GM21786 (cell line): Measurements from ENCODE around the gene BTBD16.

Experiments used
- ATAC-seq: cut with Tn5 transposase; IDR thresholded peaks from one replicate; pipeline ENCODE4 v1.9.1; 2021; ENCODE audit not compliant: unreplicated experiment

BTBD16 gene

DNA sequence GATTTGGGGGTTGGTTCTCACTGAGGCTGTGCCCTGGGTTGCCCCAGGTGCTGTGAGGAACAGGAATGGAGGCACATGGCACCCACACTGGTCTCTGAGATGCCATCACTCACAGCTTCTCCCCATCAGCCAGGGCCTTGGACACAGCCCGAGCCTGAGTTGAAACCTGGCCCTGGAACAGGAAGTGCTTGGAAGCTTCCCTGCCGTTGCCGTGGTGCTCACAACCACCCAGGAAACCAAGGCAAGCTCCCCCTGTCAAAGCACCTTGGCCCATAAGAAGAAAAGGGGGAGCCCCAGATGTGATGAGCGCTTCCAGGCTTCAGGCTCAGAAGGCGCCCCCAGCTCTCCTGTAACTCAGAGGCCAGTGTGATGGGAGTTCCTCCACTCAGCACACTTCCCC is at the start of gene BTBD16:
BTBD16 (plus strand) TSS at position 221 of the 400 bp plus-strand sequence. CDS start 3,786 bp downstream, outside the sequence.
- no peak for ATAC-seq

- no peak for ATAC-seq
Observed at GRCh38 chr10:122221958-122222357, 49.1 kb upstream of the BTBD16 start.

- no peak for ATAC-seq
Observed at GRCh38 chr10:122222638-122223037, 48.5 kb upstream of the BTBD16 start.

GRCh38 chr10:122224159-122224558 is 46.9 kb upstream of the BTBD16 start:
- ATAC-seq, result no peak

DNA sequence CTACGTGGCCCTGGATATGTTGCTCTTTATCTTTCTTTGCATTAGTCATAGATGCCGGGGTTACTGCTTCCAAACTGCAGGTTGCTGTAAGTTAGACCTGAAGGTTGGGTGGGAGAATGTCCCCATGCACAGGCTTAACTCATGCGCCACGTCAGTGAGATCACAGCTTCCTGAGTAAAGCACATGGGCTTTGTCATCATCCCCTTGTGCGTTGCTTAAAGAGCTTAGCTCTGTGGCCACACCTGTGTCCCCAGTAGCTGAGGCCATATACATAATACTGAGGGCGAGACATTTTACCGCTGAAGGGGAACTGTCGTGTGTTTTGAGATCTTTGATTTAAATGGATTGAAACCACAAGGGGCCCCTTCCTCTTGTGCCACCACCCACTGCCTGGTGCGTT is 45.8 kb upstream of the BTBD16 start:
- no peak for ATAC-seq

DNA sequence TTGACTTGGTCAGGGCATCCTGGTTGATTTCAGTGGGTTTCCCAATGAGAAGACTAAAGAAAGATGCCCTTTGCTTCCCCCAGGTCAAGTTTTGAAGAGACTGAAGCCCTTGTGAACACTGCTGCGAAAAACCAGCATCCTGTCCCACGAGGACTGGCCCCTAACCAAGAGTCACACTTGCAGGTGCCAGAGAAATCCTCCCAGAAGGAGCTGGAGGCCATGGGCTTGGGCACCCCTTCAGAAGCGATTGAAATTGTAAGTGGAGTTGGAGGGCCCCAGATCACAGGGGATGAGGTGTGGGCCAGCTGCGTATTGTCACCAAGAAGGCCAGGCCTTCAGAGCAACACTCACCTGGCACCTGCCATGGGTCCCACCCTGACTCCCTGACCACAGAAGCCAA is 43.3 kb upstream of the BTBD16 start:
- ATAC-seq, result no peak

GRCh38 chr10:122229666-122230065 is 41.4 kb upstream of the BTBD16 start:
- ATAC-seq, result no peak

DNA sequence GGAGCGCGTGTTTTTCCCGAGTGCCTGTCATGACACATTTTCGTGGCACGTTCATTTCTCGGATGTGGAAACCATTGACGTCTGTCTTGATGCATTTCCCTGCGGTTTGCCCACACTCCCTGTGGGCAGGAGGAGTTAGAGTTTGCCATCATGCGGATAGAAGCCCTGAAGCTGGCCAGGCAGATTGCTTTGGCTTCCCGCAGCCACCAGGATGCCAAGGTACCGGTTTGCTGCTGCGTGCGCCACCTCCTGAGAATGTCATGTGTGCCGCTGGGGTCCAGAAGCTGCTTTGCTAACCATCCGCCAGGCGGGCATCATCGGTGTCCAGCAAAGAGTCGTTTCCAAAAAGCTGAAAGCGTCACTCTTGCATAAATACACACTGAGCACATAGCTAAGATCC is 40.9 kb upstream of the BTBD16 start:
- ATAC-seq, result no peak

DNA sequence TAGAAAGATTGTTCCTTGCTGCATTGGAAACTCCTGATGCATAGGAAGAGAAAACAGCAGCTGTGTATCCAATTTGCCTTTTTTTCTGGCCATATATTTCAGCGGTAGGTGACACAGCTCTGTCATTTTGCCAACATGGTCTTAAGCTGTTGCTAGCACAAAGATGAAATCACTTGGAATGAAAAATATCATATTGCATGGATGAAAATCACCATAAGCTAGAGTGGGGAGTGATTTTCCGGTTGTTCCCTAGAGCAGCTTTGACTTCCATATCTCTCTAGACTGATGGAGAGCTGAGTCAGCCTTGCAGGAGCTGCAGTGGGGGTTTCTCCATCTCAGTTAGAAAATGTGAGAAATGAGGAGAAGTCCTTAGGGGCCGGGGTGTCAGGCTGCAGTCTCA is 38.3 kb upstream of the BTBD16 start:
- ATAC-seq, result no peak

- ATAC-seq, result no peak
Observed at GRCh38 chr10:122233857-122234348, 37.2 kb upstream of the BTBD16 start.

GRCh38 chr10:122234416-122234815 is 36.7 kb upstream of the BTBD16 start:
- ATAC-seq, result no peak

- ATAC-seq, result no peak
Observed at GRCh38 chr10:122236690-122237306, 34.3 kb upstream of the BTBD16 start.

- no peak for ATAC-seq
Observed at GRCh38 chr10:122237331-122237990, 33.6 kb upstream of the BTBD16 start.

GRCh38 chr10:122239578-122240257 is 31.4 kb upstream of the BTBD16 start:
- no peak for ATAC-seq

GRCh38 chr10:122240401-122240800 is 30.7 kb upstream of the BTBD16 start:
- no peak for ATAC-seq

GRCh38 chr10:122241836-122242235 is 29.3 kb upstream of the BTBD16 start:
- no peak for ATAC-seq

GRCh38 chr10:122243550-122243949 is 27.5 kb upstream of the BTBD16 start:
- ATAC-seq, result no peak

GRCh38 chr10:122244001-122244975 is 26.8 kb upstream of the BTBD16 start:
- ATAC-seq, result no peak

DNA sequence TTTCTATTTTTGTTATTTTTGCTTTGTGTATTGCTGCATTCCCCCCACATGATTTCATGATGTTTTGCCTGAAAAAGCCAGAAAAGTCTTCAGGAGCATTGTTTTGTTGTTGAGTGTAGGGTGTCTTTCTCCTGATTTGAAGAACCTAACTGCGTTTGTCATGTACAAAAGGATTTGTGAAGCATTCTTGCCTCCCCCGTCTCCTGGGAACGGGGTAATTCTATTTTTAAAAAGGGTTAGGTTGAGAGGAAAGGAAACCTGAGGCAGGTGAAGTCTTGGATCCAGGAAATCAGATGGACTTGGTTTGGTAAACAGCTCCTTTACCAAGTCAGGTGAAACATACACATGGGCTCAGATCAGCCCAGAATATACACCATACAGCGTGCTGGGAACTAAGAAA is 26.0 kb upstream of the BTBD16 start:
- ATAC-seq, result no peak

- no peak for ATAC-seq
Observed at GRCh38 chr10:122245897-122246296, 25.2 kb upstream of the BTBD16 start.
